Heart right ventricle (tissue), 16 donors: ENCODE data around the gene CDK19. TPM values are rescaled to one million over a fixed set of nuclear protein-coding genes. Genes with fewer than 3 reads are reported as not detected.

ENCODE experiments used
- ATAC-seq, 8 donors: fragments of 200-7000 bp; cut with Tn5 transposase; one replicate each; pipeline ENCODE4 v1.9.1; 2020; ENCODE audit warnings: mild to moderate bottlenecking in 8 of 8, moderate library complexity in 8 of 8, moderate number of reproducible peaks in 1 of 8
- DNase-seq, 2 donors: peaks; one replicate each; pipeline ENCODE4 v3.0.0-alpha.2; 2020
- H3K27ac ChIP-seq, 10 donors: fragments of 200-600 bp; sonication (generic) in 2 of 10; one replicate each; pipeline versions ENCODE4 v1.5.0 to v1.8.0; 2020 to 2022; ENCODE audit warnings: mild to moderate bottlenecking in 3 of 10
- H3K27me3 ChIP-seq, 7 donors: fragments of 200-600 bp; one replicate each; pipeline ENCODE4 v1.8.0; 2021 to 2022; ENCODE audit warnings: mild to moderate bottlenecking in 2 of 7
- H3K36me3 ChIP-seq, 9 donors: fragments of 200-600 bp; sonication (generic) in 1 of 9; one replicate each; pipeline versions ENCODE4 v1.5.0 to v1.8.0; 2020 to 2022; ENCODE audit warnings: mild to moderate bottlenecking in 2 of 9
- H3K4me1 ChIP-seq, 9 donors: fragments of 200-600 bp; sonication (generic) in 1 of 9; one replicate each; pipeline versions ENCODE4 v1.5.0 to v1.8.0; 2020 to 2022; ENCODE audit warnings: mild to moderate bottlenecking in 4 of 9
- H3K4me3 ChIP-seq, 10 donors: fragments of 200-600 bp; sonication (generic) in 2 of 10; one replicate each; pipeline versions ENCODE4 v1.5.0 to v1.8.0; 2020 to 2022; ENCODE audit warnings: mild to moderate bottlenecking in 7 of 10, moderate library complexity in 2 of 10
- H3K9me3 ChIP-seq, 11 donors: fragments of 200-600 bp in 10 of 11; sonication (generic) in 2 of 11; one replicate each; pipeline versions ENCODE4 v1.5.0 to v1.8.0; 2013 to 2022; ENCODE audit warnings: mild to moderate bottlenecking in 2 of 11, control low read depth in 1 of 11, moderate library complexity in 1 of 11
- WGBS, 2 donors: extraction: QIAGEN DNeasy Blood & Tissue Kit; methylation state at CpG; one replicate each; pipeline ENCODE4 v1.1.7; 2013; ENCODE audit warnings: inconsistent platforms in 1 of 2; 5-methylcytosine and 5-hydroxymethylcytosine counted together
- intact Hi-C, 10 donors: fragments of 100-400 bp; cut with DNase I; formaldehyde crosslinking; loops; one replicate each; pipeline versions ENCODE4 v1.11.1 to v1.14.2; 2022
- polyA plus RNA-seq, 2 donors: library from polyadenylated mRNA; stranded (reverse); fragments of 200-250 nt; gene quantifications; one replicate each; pipeline ENCODE4 v1.2.3, GENCODE V29; 2013
- total RNA-seq, 10 donors: library from RNA; stranded (reverse); fragmentation: NEBNext Ultra II Directional in 3 of 10; extraction: Animal tissue kit (Norgen Biotek cat#: 25700) in 3 of 10; gene quantifications; one replicate each; pipeline versions ENCODE4 v1.2.1 to v1.2.4, GENCODE V29; 2021 to 2023
- TF ChIP-seq, protein P1 (sequence below), 9 donors: fragments of 200-600 bp; sonication (generic) in 2 of 9; IDR thresholded peaks; one replicate each; pipeline versions ENCODE4 v1.5.0 to v1.8.0; 2021 to 2022; ENCODE audit warnings: antibody characterized with exemption in 9 of 9, mild to moderate bottlenecking in 5 of 9, moderate library complexity in 1 of 9
- donor health status: Arrhythmogenic right ventricular cardiomyopathy.
- donor health status: ischemic (EF 13 %, LVEDD 7.1; RV severe dilation, severe dysfunction).
- donor health status: healthy with polysubstance abuse.
- donor health status: DM: no; HTN: yes; CAD: no.
- donor health status: DM: no; HTN: no; CAD: no.
- donor health status: ischemic (EF 25% LVEDD 6.9; RV normal size, moderate dysfunction).
- donor health status: ischemic (EF 25% LVEDD 5.7; RV mildly dilated, moderate dysfunction).
- donor health status: healthy.
- donor health status: DM: yes; HTN: yes; CAD: no.
- donor health status: Ischemic cardiomyopathy.
- donor health status: ischemic (EF 35%, LVEDD 5.7; RV mildly dilated, moderate dysfunction).
- donor health status: nonischemic (EF 11% LVEDD 7.7; RV severe dilation, severe dysfunction).
- donor health status: DM: yes; HTN: yes; CAD: no.
- donor health status: PGD.
- donor health status: ischemic (EF 29% LVEDD 5.4; RV normal size, mild dysfunction).
- donor health status: nonischemic (EF 23%, LVEDD 6.1; RV moderate dilation, normal function).

CDK19 gene
- total and polyA plus RNA-seq, 12 donors: 3.9 to 13.0 (median 8.4) TPM

DNA sequence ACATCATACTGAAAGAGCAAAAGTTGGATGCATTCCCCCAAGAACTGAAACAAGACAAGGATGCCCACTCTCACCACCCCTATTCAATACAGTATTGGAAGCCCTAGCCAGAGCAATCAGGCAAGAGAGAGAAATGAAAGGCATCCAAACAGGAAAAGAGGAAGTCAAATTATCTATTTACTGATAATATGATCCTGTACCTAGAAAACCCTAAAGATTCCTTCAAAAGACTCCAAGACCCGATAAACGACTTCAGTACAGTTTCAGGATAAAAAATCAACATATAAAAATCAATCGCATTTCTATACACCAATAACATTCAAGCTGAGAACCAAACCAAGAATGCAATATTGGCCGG lies 14.5 kb downstream of the CDK19 start:
- TF ChIP-seq, protein P1, sequence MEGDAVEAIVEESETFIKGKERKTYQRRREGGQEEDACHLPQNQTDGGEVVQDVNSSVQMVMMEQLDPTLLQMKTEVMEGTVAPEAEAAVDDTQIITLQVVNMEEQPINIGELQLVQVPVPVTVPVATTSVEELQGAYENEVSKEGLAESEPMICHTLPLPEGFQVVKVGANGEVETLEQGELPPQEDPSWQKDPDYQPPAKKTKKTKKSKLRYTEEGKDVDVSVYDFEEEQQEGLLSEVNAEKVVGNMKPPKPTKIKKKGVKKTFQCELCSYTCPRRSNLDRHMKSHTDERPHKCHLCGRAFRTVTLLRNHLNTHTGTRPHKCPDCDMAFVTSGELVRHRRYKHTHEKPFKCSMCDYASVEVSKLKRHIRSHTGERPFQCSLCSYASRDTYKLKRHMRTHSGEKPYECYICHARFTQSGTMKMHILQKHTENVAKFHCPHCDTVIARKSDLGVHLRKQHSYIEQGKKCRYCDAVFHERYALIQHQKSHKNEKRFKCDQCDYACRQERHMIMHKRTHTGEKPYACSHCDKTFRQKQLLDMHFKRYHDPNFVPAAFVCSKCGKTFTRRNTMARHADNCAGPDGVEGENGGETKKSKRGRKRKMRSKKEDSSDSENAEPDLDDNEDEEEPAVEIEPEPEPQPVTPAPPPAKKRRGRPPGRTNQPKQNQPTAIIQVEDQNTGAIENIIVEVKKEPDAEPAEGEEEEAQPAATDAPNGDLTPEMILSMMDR (IDR thresholded peaks at IDR 0.05): no peak
- H3K4me1 ChIP-seq: peaks cover 0 to 11% (median 0%) of the 10 kb centered on the region in 9 donors
- no peaks in the 10 kb centered on the region for H3K36me3 ChIP-seq
- DNase-seq (no peak), ATAC-seq (no peak)
- 97 to 98% methylated on average over 4 of the region's 4 CpGs for WGBS, 2 donors
- no peak overlapping the region for H3K27ac ChIP-seq
- no peak overlapping the region for H3K4me3 ChIP-seq
- no peaks in the 10 kb centered on the region for H3K27me3 ChIP-seq
- peaks cover 0 to 13% (median 0%) of the 10 kb centered on the region in 11 donors for H3K9me3 ChIP-seq
- intact Hi-C loops: no loop called here

DNA sequence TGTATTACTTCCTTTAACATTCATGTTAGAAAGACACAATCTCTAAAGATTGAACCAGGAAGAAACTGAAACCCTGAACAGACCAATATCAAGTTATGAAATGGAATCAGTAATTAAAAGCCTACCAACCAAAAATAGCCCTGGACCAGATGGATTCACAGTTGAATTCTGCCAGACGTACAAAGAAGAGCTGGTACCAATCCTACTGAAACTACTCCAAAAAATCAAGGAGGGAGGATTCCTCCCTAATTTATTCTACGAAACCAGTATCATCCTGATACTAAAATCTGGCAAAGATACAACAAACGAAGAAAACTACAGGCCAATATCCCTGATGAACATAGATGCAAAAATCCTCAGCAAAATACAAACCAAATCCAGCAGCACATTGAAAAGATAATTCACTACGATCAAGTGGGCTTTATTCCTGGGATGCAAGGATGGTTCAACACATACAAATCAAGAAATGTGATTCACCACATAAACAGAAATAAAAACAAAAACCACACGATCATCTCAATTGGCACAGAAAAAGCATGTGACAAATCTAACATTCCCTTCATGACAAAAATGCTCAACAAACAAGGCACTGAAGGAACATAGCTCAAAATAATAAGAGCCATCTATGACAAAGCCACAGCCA lies 15.0 kb downstream of the CDK19 start:
- H3K27ac ChIP-seq: no peak overlapping the region
- no peaks in the 10 kb centered on the region for H3K27me3 ChIP-seq
- H3K4me3 ChIP-seq: no peak overlapping the region
- peaks cover 0 to 7% (median 0%) of the 10 kb centered on the region in 9 donors for H3K4me1 ChIP-seq
- DNase-seq: no peak
- no peaks in the 10 kb centered on the region for H3K36me3 ChIP-seq
- peaks cover 0 to 13% (median 0%) of the 10 kb centered on the region in 11 donors for H3K9me3 ChIP-seq
- intact Hi-C loops: no loop called here
- TF ChIP-seq, protein P1 (IDR thresholded peaks at IDR 0.05): no peak
- 89 to 96% methylated on average over 5 of the region's 5 CpGs for WGBS, 2 donors
- no peak for ATAC-seq

DNA sequence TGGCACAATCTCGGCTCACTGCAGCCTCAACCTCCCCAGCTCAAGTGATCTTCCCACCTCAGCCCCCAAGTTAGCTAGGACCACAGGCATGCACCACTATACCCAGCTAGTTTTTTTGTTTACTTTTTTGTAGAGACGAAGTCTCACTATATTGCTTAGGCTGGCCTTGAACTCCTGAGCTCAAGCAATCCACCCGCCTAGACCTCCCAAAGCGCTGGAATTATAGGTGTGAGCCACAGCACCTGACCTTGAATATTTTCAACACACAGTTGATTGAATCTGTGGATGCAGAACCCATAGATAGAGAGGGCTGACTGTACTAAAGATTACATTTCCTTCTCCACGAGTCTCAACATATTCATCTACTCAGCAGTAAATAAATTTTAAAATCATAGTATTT lies 15.6 kb downstream of the CDK19 start:
- 93 to 94% methylated on average over 5 of the region's 5 CpGs for whole genome bisulfite sequencing, 2 donors
- H3K27ac ChIP-seq: no peak overlapping the region
- H3K4me3 ChIP-seq: no peak overlapping the region
- no peaks in the 10 kb centered on the region for H3K27me3 ChIP-seq
- H3K4me1 ChIP-seq: peaks cover 0 to 4% (median 0%) of the 10 kb centered on the region in 9 donors
- H3K9me3 ChIP-seq: peaks cover 0 to 13% (median 0%) of the 10 kb centered on the region in 11 donors
- no peak for ATAC-seq
- TF ChIP-seq, protein P1 (IDR thresholded peaks at IDR 0.05): no peak
- no peaks in the 10 kb centered on the region for H3K36me3 ChIP-seq
- intact Hi-C loops: no loop called here
- DNase-seq: no peak

DNA sequence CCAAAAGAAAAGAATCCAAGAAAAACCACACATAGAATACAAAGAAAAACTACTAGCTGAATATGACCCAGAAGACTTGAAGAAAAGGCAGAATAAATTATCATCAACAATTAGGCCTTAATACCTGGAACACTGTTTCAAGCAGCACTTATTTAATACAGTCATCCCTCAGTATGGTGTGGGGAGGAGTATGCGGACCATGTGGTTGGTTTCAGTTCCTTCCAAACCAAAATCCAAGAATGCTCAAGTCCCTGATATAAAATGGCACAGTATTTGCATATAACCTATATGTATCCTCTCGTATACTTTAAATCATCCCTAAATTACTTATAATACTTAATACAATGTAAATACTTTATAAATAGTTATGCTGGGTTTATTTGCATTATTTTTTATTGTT lies 16.1 kb downstream of the CDK19 start:
- Histone ChIP-seq H3K27me3 (no peaks in the 10 kb centered on the region), H3K27ac (no peak overlapping the region), H3K4me3 (no peak overlapping the region), H3K36me3 (no peaks in the 10 kb centered on the region), H3K4me1 (peaks cover 0 to 4% (median 0%) of the 10 kb centered on the region in 9 donors), H3K9me3 (peaks cover 0 to 13% (median 0%) of the 10 kb centered on the region in 11 donors)
- TF ChIP-seq, protein P1 (IDR thresholded peaks at IDR 0.05): no peak
- 95 to 97% methylated on average over 2 of the region's 2 CpGs for WGBS, 2 donors
- intact Hi-C loops: no loop called here
- DNase-seq: no peak
- ATAC-seq: no peak
